GM19035 (cell line): ENCODE data around the gene ANKEF1.

Experiments used
- ATAC-seq: cut with Tn5 transposase; IDR thresholded peaks from one replicate; pipeline ENCODE4 v1.9.1; 2021; ENCODE audit not compliant: unreplicated experiment

Gene ANKEF1

GRCh38 chr20:10078403-10078802 is 43.6 kb downstream of the ANKEF1 start:
- no peak for ATAC-seq

- no peak for ATAC-seq
Observed at GRCh38 chr20:10079964-10080363, 45.2 kb downstream of the ANKEF1 start.

GRCh38 chr20:10080574-10080973 is 45.8 kb downstream of the ANKEF1 start:
- ATAC-seq = no peak

- ATAC-seq = no peak
Observed at GRCh38 chr20:10089871-10090587, 55.2 kb downstream of the ANKEF1 start.

- peak; percentile 75 for ATAC-seq
Observed at GRCh38 chr20:10090588-10091166, 55.9 kb downstream of the ANKEF1 start.

- ATAC-seq = no peak
Observed at GRCh38 chr20:10093087-10093591, 58.4 kb downstream of the ANKEF1 start.

- no peak for ATAC-seq
Observed at GRCh38 chr20:10094566-10095173, 59.9 kb downstream of the ANKEF1 start.

- no peak for ATAC-seq
Observed at GRCh38 chr20:10096790-10097189, 62.0 kb downstream of the ANKEF1 start.

- ATAC-seq = no peak
Observed at GRCh38 chr20:10105046-10105445, 70.3 kb downstream of the ANKEF1 start.
